ENCODE data around the gene GUK1. TPM values are rescaled to one million over a fixed set of nuclear protein-coding genes. Genes with fewer than 3 reads are reported as not detected.

Gene GUK1
- total and polyA plus RNA-seq, 2 of the 4 experiments (the other 2 are of a cell fraction), result 465 to 548 TPM

- Histone ChIP-seq H3K18ac (ENCODE audit: low read depth, low read length) (no peak overlapping the region), H3K14ac (replicated peaks; ENCODE audit: low read depth, low read length) (no peak overlapping the region), H3K56ac (ENCODE audit: extremely low read depth, insufficient read depth, low read length) (no peak overlapping the region), H4K91ac (ENCODE audit: insufficient read depth, low read depth, low read length) (no peak overlapping the region), H4K20me1 (ENCODE audit: insufficient read depth, low read length) (no peaks in the 10 kb centered on the region), H3K9me3 (ENCODE audit: control insufficient read depth, insufficient read depth, low read length) (no peaks in the 10 kb centered on the region), H2AK9ac (replicated peaks; ENCODE audit: low read depth, low read length, poor library complexity) (peak overlapping the region; percentile 63), H2AFZ (replicated peaks; ENCODE audit: low read length, poor library complexity) (no peak overlapping the region), H2BK120ac (ENCODE audit: low read depth, low read length) (no peak overlapping the region), H3K79me1 (ENCODE audit: low read depth in 1 of 2, low read length in 2 of 2) (peaks cover 14 to 47% of the 10 kb centered on the region in 2 experiments; a peak in 3 of 4 replicates), H3K4me2 (ENCODE audit: low read depth, low read length) (peak overlapping the region; percentile 85), H2BK15ac (ENCODE audit: low read depth, low read length) (no peak overlapping the region), H3K4me3 (ENCODE audit: insufficient read depth, low read depth, low read length) (peak overlapping the region; percentile 86; the same call in 1 of the 2 replicates), H2BK5ac (ENCODE audit: low read depth, low read length, poor library complexity, severe bottlenecking) (no peak overlapping the region), H2AK5ac (ENCODE audit: low read depth, low read length) (no peak overlapping the region), H3K27ac (ENCODE audit: insufficient read depth, low read length) (no peak overlapping the region), H2BK20ac (ENCODE audit: low read depth, low read length) (no peak overlapping the region), H3K23ac (ENCODE audit: low read depth, low read length) (no peak overlapping the region), H3K4ac (ENCODE audit: low read depth, low read length) (peak overlapping the region; percentile 79), H3K27me3 (ENCODE audit: control insufficient read depth, insufficient read depth, low read length) (no peaks in the 10 kb centered on the region), H3K36me3 (ENCODE audit: control insufficient read depth, insufficient read depth, low read length) (peaks cover 13% of the 10 kb centered on the region), H4K8ac (ENCODE audit: low read depth in 2 of 2, low read length in 2 of 2) (no peak overlapping the region; a peak in 1 of 4 replicates), H3K4me1 (ENCODE audit: control insufficient read depth, insufficient read depth, low read length) (peaks cover 6% of the 10 kb centered on the region), H3K9me1 (ENCODE audit: insufficient read depth, low read length) (peaks cover 7% of the 10 kb centered on the region), H4K5ac (ENCODE audit: low read depth, low read length) (no peak overlapping the region), H3K9ac (ENCODE audit: low read depth, low read length) (peak overlapping the region; percentile 93)
- dilution Hi-C loops (cut with HindIII; ENCODE audit: low sequenced_read_pairs, unreplicated experiment) (no loop called here), in situ Hi-C loops (cut with MboI; ENCODE audit: low sequenced_read_pairs) (no loop called here), intact Hi-C loops (cut with micrococcal nuclease) (no loop called here)
- no peak for TF ChIP-seq CEBPB (IDR thresholded peaks at IDR 0.05; ENCODE audit: low read depth, low read length)
- no peak for TF ChIP-seq RFX5 (IDR thresholded peaks at IDR 0.05; ENCODE audit: low read depth, low read length)
- no peak for TF ChIP-seq RCOR1 (IDR thresholded peaks at IDR 0.05; ENCODE audit: insufficient replicate concordance, low read length)
- no peak for TF ChIP-seq FOS (IDR thresholded peaks at IDR 0.05; ENCODE audit: low read depth, low read length)
- TF ChIP-seq, protein P1, sequence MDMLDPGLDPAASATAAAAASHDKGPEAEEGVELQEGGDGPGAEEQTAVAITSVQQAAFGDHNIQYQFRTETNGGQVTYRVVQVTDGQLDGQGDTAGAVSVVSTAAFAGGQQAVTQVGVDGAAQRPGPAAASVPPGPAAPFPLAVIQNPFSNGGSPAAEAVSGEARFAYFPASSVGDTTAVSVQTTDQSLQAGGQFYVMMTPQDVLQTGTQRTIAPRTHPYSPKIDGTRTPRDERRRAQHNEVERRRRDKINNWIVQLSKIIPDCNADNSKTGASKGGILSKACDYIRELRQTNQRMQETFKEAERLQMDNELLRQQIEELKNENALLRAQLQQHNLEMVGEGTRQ (IDR thresholded peaks at IDR 0.05; ENCODE audit: low read depth, low read length), result no peak
- TF ChIP-seq SMC3 (IDR thresholded peaks at IDR 0.05; ENCODE audit: low read depth, low read length), result no peak
- TF ChIP-seq POLR2A (IDR thresholded peaks at IDR 0.05; ENCODE audit: low read depth, low read length), result no peak
- no peak for TF ChIP-seq RAD21 (IDR thresholded peaks at IDR 0.05; ENCODE audit: low read length)
- TF ChIP-seq, protein P2, sequence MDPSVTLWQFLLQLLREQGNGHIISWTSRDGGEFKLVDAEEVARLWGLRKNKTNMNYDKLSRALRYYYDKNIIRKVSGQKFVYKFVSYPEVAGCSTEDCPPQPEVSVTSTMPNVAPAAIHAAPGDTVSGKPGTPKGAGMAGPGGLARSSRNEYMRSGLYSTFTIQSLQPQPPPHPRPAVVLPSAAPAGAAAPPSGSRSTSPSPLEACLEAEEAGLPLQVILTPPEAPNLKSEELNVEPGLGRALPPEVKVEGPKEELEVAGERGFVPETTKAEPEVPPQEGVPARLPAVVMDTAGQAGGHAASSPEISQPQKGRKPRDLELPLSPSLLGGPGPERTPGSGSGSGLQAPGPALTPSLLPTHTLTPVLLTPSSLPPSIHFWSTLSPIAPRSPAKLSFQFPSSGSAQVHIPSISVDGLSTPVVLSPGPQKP (IDR thresholded peaks at IDR 0.05; ENCODE audit: borderline replicate concordance, low read depth, low read length), result no peak
- TF ChIP-seq CHD1 (IDR thresholded peaks at IDR 0.05; ENCODE audit: low read depth, low read length), result no peak
- POLR2A ChIA-PET (ENCODE audit: unreplicated experiment), result interaction anchor here (0.6 kb wide), 1 partner anchor 210 kb away, joined by 8 read pairs; no protein-coding TSS in a partner anchor
- CTCF ChIA-PET, result no interaction called here
- DNase-seq (no peak), ATAC-seq (ENCODE audit: low read depth) (no peak)
- no TSS peak for BruUV-seq (replicated peaks)
- no CpG with 5 or more reads among the region's 11 CpGs for WGBS, 2 experiments (ENCODE audit: extremely low coverage in 2 of 2, insufficient read length in 1 of 2)
These were observed 31.9 kb upstream of the GUK1 start for GRCh38 chr1:228108055-228108690.
